HepG2 (cell line): ENCODE results near the gene AADAT. TPM values are rescaled to one million over a fixed set of nuclear protein-coding genes. Genes with fewer than 3 reads are reported as not detected.

Source experiments
- ARID2 ChIP-seq: sonication (generic); formaldehyde crosslinking; IDR thresholded peaks from 2 replicates; pipeline ENCODE4 v1.8.1; 2022; ENCODE audit warnings: mild to moderate bottlenecking, missing genetic modification reagents, borderline replicate concordance
- ATF3 ChIP-seq: sonication (generic); formaldehyde crosslinking; IDR thresholded peaks from 2 replicates; pipeline ENCODE4 v1.4.0; 2020; ENCODE audit warnings: missing genetic modification reagents
- CENPT ChIP-seq: sonication (generic); formaldehyde crosslinking; IDR thresholded peaks from 2 replicates; pipeline ENCODE4 v1.8.0; 2022; ENCODE audit warnings: low read depth, mild to moderate bottlenecking, moderate library complexity, missing genetic modification reagents
- CENPX ChIP-seq: sonication (generic); formaldehyde crosslinking; IDR thresholded peaks from 2 replicates; pipeline ENCODE4 v1.9.0; 2021; ENCODE audit warnings: mild to moderate bottlenecking, missing genetic modification reagents, moderate library complexity
- DNMT3B ChIP-seq: conservative IDR thresholded peaks from 2 replicates; pipeline ENCODE4 v1.6.1; 2016; ENCODE audit warnings: missing biosample characterization, control low read depth
- IKZF4 ChIP-seq: sonication (generic); formaldehyde crosslinking; IDR thresholded peaks from 2 replicates; pipeline ENCODE4 v1.5.1; 2020; ENCODE audit warnings: borderline replicate concordance, mild to moderate bottlenecking, low read depth, missing genetic modification reagents; ENCODE audit errors: not compliant biosample characterization
- IRF2 ChIP-seq: IDR thresholded peaks from 2 replicates; pipeline ENCODE4 v1.6.1; 2018; ENCODE audit warnings: missing genetic modification reagents, missing compliant biosample characterization
- JUNB ChIP-seq: sonication (generic); formaldehyde crosslinking; IDR thresholded peaks from 2 replicates; pipeline ENCODE4 v1.8.0; 2022; ENCODE audit warnings: missing genetic modification reagents, mild to moderate bottlenecking, borderline replicate concordance
- KAT2B ChIP-seq: fragments of 150-350 bp; IDR thresholded peaks from 2 replicates; pipeline ENCODE4 v1.6.1; 2014; ENCODE audit warnings: low read depth, low read length, borderline replicate concordance
- MTERF4 ChIP-seq: sonication (generic); formaldehyde crosslinking; IDR thresholded peaks from 2 replicates; pipeline ENCODE4 v1.8.0; 2023; ENCODE audit warnings: mild to moderate bottlenecking, missing genetic modification reagents
- PBX2 ChIP-seq: IDR thresholded peaks from 2 replicates; pipeline ENCODE4 v1.6.1; 2016; ENCODE audit warnings: control low read depth
- RXRB ChIP-seq: IDR thresholded peaks from 2 replicates; pipeline ENCODE4 v1.6.1; 2016; ENCODE audit warnings: borderline replicate concordance, missing genetic modification reagents, missing compliant biosample characterization
- SAP130 ChIP-seq: IDR thresholded peaks from 2 replicates; pipeline ENCODE4 v1.6.1; 2016; ENCODE audit warnings: low read depth
- SP4 ChIP-seq: sonication (generic); formaldehyde crosslinking; IDR thresholded peaks from 2 replicates; pipeline ENCODE4 v1.8.1; 2023; ENCODE audit warnings: mild to moderate bottlenecking, missing genetic modification reagents
- ZFP1 ChIP-seq: IDR thresholded peaks from 2 replicates; pipeline ENCODE4 v1.6.1; 2016
- ZNF142 ChIP-seq: sonication (generic); formaldehyde crosslinking; IDR thresholded peaks from 2 replicates; pipeline ENCODE4 v1.4.0; 2020; ENCODE audit warnings: missing genetic modification reagents
- ZNF549 ChIP-seq: sonication (generic); formaldehyde crosslinking; IDR thresholded peaks from 2 replicates; pipeline ENCODE4 v1.5.0; 2020; ENCODE audit warnings: missing genetic modification reagents
- ZNF552 ChIP-seq: sonication (generic); formaldehyde crosslinking; IDR thresholded peaks from 2 replicates; pipeline ENCODE4 v1.9.0; 2022; ENCODE audit warnings: missing genetic modification reagents, mild to moderate bottlenecking, borderline replicate concordance
- ZSCAN25 ChIP-seq: sonication (generic); formaldehyde crosslinking; IDR thresholded peaks from 2 replicates; pipeline ENCODE4 v1.8.0; 2022; ENCODE audit warnings: mild to moderate bottlenecking, missing genetic modification reagents
- polyA plus RNA-seq, 8 experiments: library from polyadenylated mRNA; depleted of rRNA in 3 of 8; stranded (reverse) in 7 of 8; unstranded in 1 of 8; fragments of >200 nt; fragmentation: Illumina TruSeq in 4 of 8; extraction: Trizol in 4 of 8; gene quantifications; 2 replicates each; pipeline versions ENCODE4 v1.2.1 to v1.2.3, GENCODE V29; 2011 to 2016; ENCODE audit warnings: low read depth in 4 of 8, missing spikeins in 1 of 8, mixed read lengths in 1 of 8; ENCODE audit not compliant: insufficient read depth in 1 of 8
- total RNA-seq, 5 experiments: library from RNA; depleted of rRNA; stranded (reverse); fragments of >200 nt; fragmentation: Illumina TruSeq; extraction: Trizol; gene quantifications; 2 replicates each; pipeline ENCODE4 v1.2.3, GENCODE V29; 2016; ENCODE audit warnings: low read depth in 1 of 5

AADAT gene
- total and polyA plus RNA-seq, 2 of the 13 experiments (the other 11 are each of a cell fraction or from before 2014, with no cell fraction given): 6.1 to 9.1 TPM

GRCh38 chr4:170027181-170027829, 62.5 kb downstream of the AADAT start (continued):
- TF ChIP-seq MTERF4 (CRISPR knock-in tag): peak; percentile 76; the same call in 1 of the 2 replicates
- TF ChIP-seq ARID2 (CRISPR knock-in tag): peak; percentile 73; the same call in 1 of the 2 replicates
- TF ChIP-seq ZNF142 (CRISPR knock-in tag): peak; percentile 67; the same call in 1 of the 2 replicates
- peak; percentile 61; the same call in 1 of the 2 replicates for TF ChIP-seq RXRB (CRISPR knock-in tag)
- TF ChIP-seq ZNF549: no peak
- peak; percentile 84 for TF ChIP-seq DNMT3B (CRISPR knock-in tag)
- no peak for TF ChIP-seq CENPX (CRISPR knock-in tag)
- TF ChIP-seq ATF3 (CRISPR knock-in tag): no peak
- no peak for TF ChIP-seq KAT2B
- TF ChIP-seq ZNF552 (CRISPR knock-in tag): no peak
- no peak for TF ChIP-seq PBX2 (CRISPR knock-in tag)
- no peak; the same call in 1 of the 2 replicates for TF ChIP-seq SP4
- TF ChIP-seq JUNB (CRISPR knock-in tag): peak; percentile 77; the same call in 1 of the 2 replicates
- TF ChIP-seq ZSCAN25 (CRISPR knock-in tag): no peak; the same call in 1 of the 2 replicates
- TF ChIP-seq ZFP1 (CRISPR knock-in tag): no peak
- peak; percentile 47; the same call in 1 of the 2 replicates for TF ChIP-seq CENPT (CRISPR knock-in tag)
- TF ChIP-seq SAP130 (CRISPR knock-in tag): peak; percentile 73
- TF ChIP-seq IRF2: no peak; the same call in 1 of the 2 replicates
- peak; percentile 94 for TF ChIP-seq IKZF4 (CRISPR knock-in tag)
